Gastrocnemius medialis (tissue), 4 donors: ENCODE data around the gene C11orf21. TPM values are rescaled to one million over a fixed set of nuclear protein-coding genes. Genes with fewer than 3 reads are reported as not detected.
"Not testable (repeated sequence)": the region's sequence is repeated elsewhere in the genome, so short reads cannot be mapped to it uniquely, and the experiment has no call there.

ENCODE experiments used
- ATAC-seq, 2 donors: fragments of 150-250 bp; one replicate each; pipeline ENCODE4 v1.9.1; 2016
- DNase-seq, 2 donors: peaks; one replicate each; pipeline ENCODE4 v3.0.0-alpha.2; 2019
- H3K27ac ChIP-seq, 4 donors: fragments of 200-600 bp; sonication (generic); 1 replicate in 1 of 4; 2 replicates in 3 of 4; pipeline ENCODE4 v1.5.1; 2016 to 2018; ENCODE audit warnings: mild to moderate bottlenecking in 2 of 4, moderate library complexity in 1 of 4
- H3K27me3 ChIP-seq, 3 donors: fragments of 200-600 bp; sonication (generic) in 2 of 3; 1 replicate in 1 of 3; 2 replicates in 2 of 3; pipeline versions ENCODE4 v1.5.1 to v1.6.0; 2016 to 2019; ENCODE audit warnings: mild to moderate bottlenecking in 1 of 3, moderate library complexity in 1 of 3
- H3K36me3 ChIP-seq, 2 donors: fragments of 200-600 bp; sonication (generic) in 1 of 2; one replicate each; pipeline ENCODE4 v1.5.1; 2017 to 2018
- H3K4me1 ChIP-seq, 2 donors: fragments of 200-600 bp; sonication (generic) in 1 of 2; one replicate each; pipeline ENCODE4 v1.5.1; 2016 to 2017; ENCODE audit warnings: mild to moderate bottlenecking in 2 of 2
- H3K4me3 ChIP-seq, 4 donors: fragments of 200-600 bp; sonication (generic) in 3 of 4; 1 replicate in 1 of 4; 2 replicates in 3 of 4; pipeline ENCODE4 v1.5.1; 2016 to 2019; ENCODE audit warnings: mild to moderate bottlenecking in 2 of 4
- H3K9me3 ChIP-seq, 3 donors: fragments of 200-600 bp; sonication (generic) in 2 of 3; 1 replicate in 1 of 3; 2 replicates in 2 of 3; pipeline ENCODE4 v1.5.1; 2016 to 2019
- CTCF ChIP-seq, 5 experiments: fragments of 450-650 bp in 3 of 5; fragments of 200-600 bp in 2 of 5; sonication (generic) in 2 of 5; IDR thresholded peaks in 4 of 5; conservative IDR thresholded peaks in 1 of 5; 1 replicate in 4 of 5; 2 replicates in 1 of 5; pipeline ENCODE4 v1.5.1; 2016 to 2019; ENCODE audit warnings: antibody characterized with exemption in 5 of 5, mild to moderate bottlenecking in 3 of 5, moderate library complexity in 3 of 5
- POLR2A ChIP-seq, 2 donors: fragments of 450-650 bp; IDR thresholded peaks; one replicate each; pipeline ENCODE4 v1.6.1; 2017; ENCODE audit warnings: antibody characterized with exemption in 2 of 2, mild to moderate bottlenecking in 2 of 2, moderate library complexity in 2 of 2
- in situ Hi-C, 4 donors: fragments of 200-750 bp; cut with MboI; loops; one replicate each; pipeline versions ENCODE4 v1.15.0 to v1.8.0; 2017; ENCODE audit warnings: low sequenced_read_pairs in 4 of 4
- intact Hi-C: fragments of 100-400 bp; cut with DNase I; formaldehyde crosslinking; loops from one replicate; pipeline ENCODE4 v1.15.1; 2023; ENCODE audit warnings: low total_unique reads
- total RNA-seq, 4 donors: library from RNA; depleted of rRNA; stranded (reverse); fragments of >200 nt; gene quantifications; one replicate each; pipeline versions ENCODE4 v1.1.0 to v1.2.3, GENCODE V29; 2016

The C11orf21 gene
- total RNA-seq, 4 donors from 2014 or later = 0.10 TPM; not detected in 3

- ATAC-seq (no peak), DNase-seq (no peak)
- no peaks in the 10 kb centered on the region for H3K4me1 ChIP-seq
- intact Hi-C loops = no loop called here
- no peak overlapping the region for H3K27ac ChIP-seq
- H3K9me3 ChIP-seq = no peaks in the 10 kb centered on the region
- H3K36me3 ChIP-seq = no peaks in the 10 kb centered on the region
- H3K4me3 ChIP-seq = no peak overlapping the region
- peaks cover 0 to 22% (median 20%) of the 10 kb centered on the region in 3 donors for H3K27me3 ChIP-seq
- in situ Hi-C loops = loop anchor here in 2 of 4 donors (10.0 kb wide), 1 partner anchor 135 kb away; no protein-coding TSS in a partner anchor
- TF ChIP-seq CTCF (IDR thresholded peaks at IDR 0.05 in 4 of 5, conservative IDR thresholded peaks at IDR 0.05 in 1 of 5) (no peak), POLR2A (IDR thresholded peaks at IDR 0.05) (no peak)
Observed at GRCh38 chr11:2289859-2290258, 11.9 kb downstream of the C11orf21 start.

GRCh38 chr11:2289350-2289749 is 12.4 kb downstream of the C11orf21 start:
- intact Hi-C loops (no loop called here), in situ Hi-C loops (no loop called here)
- Histone ChIP-seq H3K27ac (no peak overlapping the region), H3K36me3 (no peaks in the 10 kb centered on the region), H3K9me3 (no peaks in the 10 kb centered on the region), H3K4me3 (no peak overlapping the region), H3K4me1 (no peaks in the 10 kb centered on the region), H3K27me3 (peaks cover 0 to 22% (median 22%) of the 10 kb centered on the region in 3 donors)
- peak; percentile 19 to 39 for ATAC-seq
- DNase-seq = no peak
- TF ChIP-seq CTCF (IDR thresholded peaks at IDR 0.05 in 4 of 5, conservative IDR thresholded peaks at IDR 0.05 in 1 of 5) (no peak), POLR2A (IDR thresholded peaks at IDR 0.05) (no peak)

DNA sequence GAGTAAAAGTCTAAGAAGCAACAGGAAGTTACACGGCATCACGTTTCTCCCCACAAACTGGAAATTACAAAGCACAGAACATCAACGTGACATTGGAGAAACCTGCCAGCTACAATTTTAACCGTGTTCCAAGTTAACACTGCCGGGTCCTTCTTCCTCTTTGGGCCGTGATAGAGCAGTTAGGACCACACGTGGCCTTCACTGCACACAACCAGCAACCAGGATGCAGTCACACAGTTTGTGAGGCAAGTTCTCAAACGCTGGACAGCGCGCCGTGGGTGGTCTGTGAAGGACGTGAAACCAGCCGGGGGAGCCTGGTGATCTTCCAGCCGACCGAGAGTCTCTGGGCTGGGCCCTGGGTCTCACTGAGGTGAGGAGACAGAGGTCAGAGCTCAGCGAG is 14.6 kb downstream of the C11orf21 start:
- no peak for ATAC-seq
- intact Hi-C loops = loop anchor here (1.0 kb wide), 1 partner anchor 35 kb away; no protein-coding TSS in a partner anchor

GRCh38 chr11:2286350-2286749 is 15.4 kb downstream of the C11orf21 start:
- ATAC-seq, intact Hi-C loops: not testable (repeated sequence)
- H3K27me3 ChIP-seq = peaks cover 0 to 22% (median 22%) of the 10 kb centered on the region in 3 donors

More for the DNA sequence above, 14.6 kb downstream of the C11orf21 start:
- Histone ChIP-seq H3K4me1 (no peaks in the 10 kb centered on the region), H3K9me3 (no peaks in the 10 kb centered on the region), H3K36me3 (no peaks in the 10 kb centered on the region), H3K27ac (no peak overlapping the region), H3K27me3 (peaks cover 0 to 22% (median 22%) of the 10 kb centered on the region in 3 donors), H3K4me3 (no peak overlapping the region)
- in situ Hi-C loops = no loop called here
- no peak for TF ChIP-seq CTCF (IDR thresholded peaks at IDR 0.05 in 4 of 5, conservative IDR thresholded peaks at IDR 0.05 in 1 of 5)
- no peak for TF ChIP-seq POLR2A (IDR thresholded peaks at IDR 0.05)
- DNase-seq = no peak

DNA sequence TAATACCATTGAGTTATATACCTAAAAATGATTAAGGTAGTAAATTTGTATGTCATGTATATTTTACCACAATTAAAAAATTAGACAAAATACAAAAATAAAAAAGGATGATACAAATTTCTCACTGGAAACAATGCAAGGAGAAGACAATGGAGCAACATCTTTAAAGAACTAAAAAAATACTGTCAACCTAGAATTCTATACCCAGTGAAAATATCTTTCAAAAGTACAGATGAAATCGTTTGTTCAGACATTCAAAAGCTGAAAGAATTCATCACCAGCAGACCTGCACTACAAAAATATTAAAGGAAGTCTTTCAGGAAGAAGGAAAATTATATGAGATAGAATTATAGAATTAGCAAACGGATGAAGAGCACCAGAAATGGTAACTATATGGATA is 21.5 kb downstream of the C11orf21 start:
- no peaks in the 10 kb centered on the region for H3K9me3 ChIP-seq
- no peak overlapping the region for H3K27ac ChIP-seq
- in situ Hi-C loops (no loop called here), intact Hi-C loops (no loop called here)
- peaks cover 0 to 6% (median 3%) of the 10 kb centered on the region in 3 donors for H3K27me3 ChIP-seq
- DNase-seq (no peak), ATAC-seq (no peak)
- no peaks in the 10 kb centered on the region for H3K4me1 ChIP-seq
- no peak for TF ChIP-seq POLR2A (IDR thresholded peaks at IDR 0.05)
- no peak for TF ChIP-seq CTCF (IDR thresholded peaks at IDR 0.05 in 4 of 5, conservative IDR thresholded peaks at IDR 0.05 in 1 of 5)
- H3K4me3 ChIP-seq = no peak overlapping the region
- H3K36me3 ChIP-seq = no peaks in the 10 kb centered on the region

More at GRCh38 chr11:2286350-2286749, 15.4 kb downstream of the C11orf21 start:
- H3K27ac ChIP-seq, DNase-seq, H3K36me3 ChIP-seq, H3K4me3 ChIP-seq, in situ Hi-C loops, H3K4me1 ChIP-seq, H3K9me3 ChIP-seq: not testable (repeated sequence)
